Activated naive CD8-positive, alpha-beta T cell treated with anti-CD3 and anti-CD28 coated beads, Interleukin-2, amount 10 ng/mL, durations not matched to agents 7 days and 5 days (primary cell): Measurements from ENCODE around the gene APEX1. TPM values are rescaled to one million over a fixed set of nuclear protein-coding genes. Genes with fewer than 3 reads are reported as not detected.

Source experiments
- ATAC-seq: fragments of 150-1000 bp; cut with Tn5 transposase; one replicate; pipeline ENCODE4 v1.10.0; 2021; ENCODE audit warnings: low read depth, moderate library complexity
- POLR2A ChIA-PET: fragments of 350-600 bp; sonication (Branson Sonifier 250); formaldehyde crosslinking; loops from one replicate; lab custom pipeline; 2021; ENCODE audit warnings: antibody characterized with exemption; lab: Charles Lee
- DNase-seq: peaks from one replicate; pipeline ENCODE4 v3.0.0; 2021
- H3K27ac Mint-ChIP-seq: one replicate; pipeline ENCODE4 v1.8.0; 2022; ENCODE audit warnings: mild to moderate bottlenecking, mixed read lengths
- H3K27me3 Mint-ChIP-seq: one replicate; pipeline ENCODE4 v1.8.0; 2022; ENCODE audit warnings: mild to moderate bottlenecking, moderate library complexity, mixed read lengths
- H3K36me3 Mint-ChIP-seq: one replicate; pipeline ENCODE4 v1.8.0; 2021; ENCODE audit warnings: mild to moderate bottlenecking, mixed read lengths
- H3K4me1 Mint-ChIP-seq: one replicate; pipeline ENCODE4 v1.8.0; 2021; ENCODE audit warnings: mixed read lengths
- H3K4me3 Mint-ChIP-seq: one replicate; pipeline ENCODE4 v1.8.0; 2022; ENCODE audit warnings: mild to moderate bottlenecking, moderate library complexity, mixed read lengths
- H3K9me3 Mint-ChIP-seq: one replicate; pipeline ENCODE4 v1.8.0; 2021; ENCODE audit warnings: mixed read lengths
- total RNA-seq, 2 experiments: library from RNA; stranded (reverse); gene quantifications; one replicate each; pipeline ENCODE4 v1.2.3, GENCODE V29; 2021

The APEX1 gene
- 100 to 1,000 TPM; 118 to 123 TPM for total RNA-seq

GRCh38 chr14:20454516-20455354 is at the start of gene APEX1, which contains the start of gene OSGEP:
TSS of gene APEX1 (plus strand) at chr14:20455226. CDS start at chr14:20455646, 420 bp downstream.
TSS of gene OSGEP (minus strand) at chr14:20454812. CDS start at chr14:20454683, 129 bp downstream.
- Mint-ChIP-seq H3K9me3 (no peaks in the 10 kb centered on the region), H3K4me3 (peak within 1 kb of the TSS; percentile 41), H3K27ac (no peak within 1 kb of the TSS), H3K27me3 (no peaks in the 10 kb centered on the region), H3K36me3 (peaks cover 18% of the 10 kb centered on the region), H3K4me1 (peaks cover 19% of the 10 kb centered on the region)
- POLR2A ChIA-PET = interaction anchor here (1.0 to 3.6 kb wide), 15 partner anchors 9 to 227 kb away, joined by 3 to 36 read pairs (median 7); partner anchors contain the start of genes PARP2, PNP and TEP1
- ATAC-seq (peak; percentile 90), DNase-seq (peak; percentile 90)

DNA sequence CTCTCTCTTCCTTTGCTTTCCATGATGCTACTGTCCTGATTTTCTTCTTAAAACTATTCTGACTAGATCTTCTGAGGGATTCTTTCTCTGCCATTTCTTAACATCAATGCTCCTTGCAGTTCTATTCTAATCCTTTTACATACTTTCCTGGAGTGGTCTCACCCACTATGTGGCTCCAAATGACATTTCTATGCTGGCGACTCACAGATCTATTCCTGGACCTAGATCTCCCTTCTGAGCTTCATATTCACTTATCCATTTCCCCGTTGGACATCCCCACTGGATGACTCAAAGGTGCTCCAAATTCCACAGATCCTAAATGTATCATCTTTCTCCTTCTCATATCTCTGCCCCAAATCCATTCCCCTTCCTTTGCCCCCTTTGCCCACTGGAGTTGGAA is 45.8 kb upstream of the APEX1 start:
- Mint-ChIP-seq H3K27me3 (no peaks in the 10 kb centered on the region), H3K27ac (no peak overlapping the region), H3K4me3 (no peak overlapping the region), H3K4me1 (peaks cover 33% of the 10 kb centered on the region), H3K36me3 (peaks cover 31% of the 10 kb centered on the region), H3K9me3 (no peaks in the 10 kb centered on the region)
- ATAC-seq (no peak), DNase-seq (no peak)
- POLR2A ChIA-PET = no interaction called here

DNA sequence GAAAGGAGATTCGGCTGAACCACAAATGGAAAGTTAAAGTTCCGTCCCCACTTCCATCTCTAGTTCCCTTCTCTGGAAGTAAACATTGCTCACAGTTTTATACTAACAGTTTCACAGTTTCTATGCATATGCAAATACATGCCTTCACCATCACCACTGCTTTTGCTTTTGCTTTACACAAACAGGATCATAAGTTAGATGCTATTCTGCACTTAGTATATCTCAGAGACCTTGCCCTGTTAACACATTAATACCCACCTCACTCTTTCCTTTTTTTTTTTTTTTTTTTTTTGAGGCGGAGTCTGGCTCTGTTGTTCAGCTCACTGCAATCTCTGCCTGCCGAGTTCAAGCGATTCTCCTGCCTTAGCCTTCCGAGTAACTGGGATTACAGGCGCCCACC is 42.6 kb upstream of the APEX1 start:
- peaks cover 11% of the 10 kb centered on the region for H3K36me3 Mint-ChIP-seq
- H3K4me3 Mint-ChIP-seq = peak overlapping the region; percentile 99
- peaks cover 38% of the 10 kb centered on the region for H3K4me1 Mint-ChIP-seq
- no peaks in the 10 kb centered on the region for H3K9me3 Mint-ChIP-seq
- DNase-seq (no peak), ATAC-seq (peak; percentile 12)
- H3K27me3 Mint-ChIP-seq = no peaks in the 10 kb centered on the region
- H3K27ac Mint-ChIP-seq = peak overlapping the region; percentile 99
- POLR2A ChIA-PET = interaction anchor here (0.6 to 3.8 kb wide), 7 partner anchors 39 to 71 kb away, joined by 4 to 31 read pairs (median 9); partner anchors contain the start of genes APEX1, OSGEP, PARP2 and PIP4P1

DNA sequence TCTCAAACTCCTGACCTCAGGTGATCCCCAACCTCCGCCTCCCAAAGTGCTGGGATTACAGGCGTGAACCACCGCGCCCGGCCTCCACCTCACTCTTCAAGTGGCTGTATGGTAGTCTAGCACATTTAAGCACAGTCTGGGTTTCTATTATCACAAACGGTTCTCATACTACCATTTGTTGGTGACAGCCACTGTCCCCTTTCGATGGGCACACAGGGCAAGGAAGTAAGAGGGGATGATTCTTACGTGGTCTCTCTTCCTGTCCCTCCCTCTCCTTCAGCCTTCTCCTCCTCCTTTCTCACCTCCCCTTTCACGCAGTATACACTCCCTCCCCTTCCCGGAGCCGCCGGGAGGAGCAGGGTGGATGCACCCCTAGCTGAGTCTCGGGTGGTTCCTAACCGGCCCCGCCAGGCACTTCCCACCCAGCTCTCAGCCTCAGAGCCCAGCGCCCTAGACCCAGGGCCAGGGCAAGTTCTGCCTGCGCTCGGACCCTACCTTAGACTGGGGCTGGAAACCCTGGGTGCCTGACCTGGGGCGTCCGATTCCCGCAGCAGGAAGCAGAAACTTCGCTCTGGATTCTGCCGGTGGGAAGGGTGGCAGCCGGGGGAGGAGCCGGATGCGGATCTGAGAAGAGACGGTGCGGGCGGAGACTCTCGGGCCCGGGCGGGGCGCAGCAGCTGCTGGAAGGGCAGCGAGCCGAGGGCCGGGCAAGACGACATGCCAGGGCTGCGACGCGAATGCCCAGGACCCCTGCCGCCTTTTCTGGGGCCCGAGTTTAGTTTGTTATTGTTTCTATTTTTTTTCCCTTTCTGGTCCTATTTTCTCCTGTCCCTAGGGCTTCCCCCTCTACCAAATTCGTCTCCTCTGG is 41.9 kb upstream of the APEX1 start, which contains the start of gene TEP1:
Gene TEP1 (minus strand): TSS at position 626 of the 868 bp plus-strand sequence. CDS start 5,062 bp downstream, outside the sequence.
- peak within 1 kb of the TSS; percentile 99 for H3K4me3 Mint-ChIP-seq
- ATAC-seq = peak; percentile 88
- no peaks in the 10 kb centered on the region for H3K9me3 Mint-ChIP-seq
- peaks cover 7% of the 10 kb centered on the region for H3K36me3 Mint-ChIP-seq
- peak; percentile 82 for DNase-seq
- H3K4me1 Mint-ChIP-seq = peaks cover 38% of the 10 kb centered on the region
- peak within 1 kb of the TSS; percentile 99 for H3K27ac Mint-ChIP-seq
- no peaks in the 10 kb centered on the region for H3K27me3 Mint-ChIP-seq
- POLR2A ChIA-PET = interaction anchor here (0.6 to 3.8 kb wide), 10 partner anchors 16 to 218 kb away, joined by 3 to 31 read pairs (median 4); partner anchors contain the start of genes APEX1, OSGEP, PARP2 and PIP4P1

DNA sequence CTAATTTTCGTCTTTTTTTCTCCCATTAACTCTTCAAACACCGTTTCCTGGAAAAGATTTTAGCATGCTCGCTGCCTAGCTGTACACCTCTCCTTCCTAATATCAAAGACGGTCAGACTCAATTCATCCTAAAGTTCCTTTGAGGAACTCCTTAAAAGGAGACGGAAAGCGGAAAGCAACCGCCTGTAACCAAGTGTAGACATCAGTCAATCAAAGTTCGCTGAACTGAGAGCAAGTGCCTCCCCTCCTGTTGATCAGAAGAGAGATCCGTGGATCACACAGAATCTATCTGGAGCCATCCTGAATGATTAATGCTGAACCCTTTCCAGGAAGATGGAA is 41.3 kb upstream of the APEX1 start:
- ATAC-seq (peak; percentile 59), DNase-seq (no peak)
- Mint-ChIP-seq H3K36me3 (peaks cover 6% of the 10 kb centered on the region), H3K9me3 (no peaks in the 10 kb centered on the region), H3K27ac (peak overlapping the region; percentile 99), H3K27me3 (no peaks in the 10 kb centered on the region), H3K4me3 (peak overlapping the region; percentile 99), H3K4me1 (peaks cover 39% of the 10 kb centered on the region)
- POLR2A ChIA-PET = interaction anchor here (0.9 to 3.8 kb wide), 8 partner anchors 15 to 217 kb away, joined by 3 to 31 read pairs (median 7); partner anchors contain the start of genes APEX1, OSGEP, PARP2 and PIP4P1

- ATAC-seq (peak; percentile 40), DNase-seq (no peak)
- Mint-ChIP-seq H3K4me3 (peak overlapping the region; percentile 51), H3K27me3 (no peaks in the 10 kb centered on the region), H3K9me3 (no peaks in the 10 kb centered on the region), H3K36me3 (peaks cover 4% of the 10 kb centered on the region), H3K27ac (peak overlapping the region; percentile 87), H3K4me1 (peaks cover 32% of the 10 kb centered on the region)
- POLR2A ChIA-PET = interaction anchor here (0.7 to 3.8 kb wide), 11 partner anchors 10 to 74 kb away, joined by 3 to 31 read pairs (median 4); partner anchors contain the start of genes APEX1, OSGEP, PARP2 and PNP
Measured at GRCh38 chr14:20415782-20416206, 39.2 kb upstream of the APEX1 start.

GRCh38 chr14:20416223-20416622 is 38.8 kb upstream of the APEX1 start:
- ATAC-seq = no peak
- H3K27ac Mint-ChIP-seq = peak overlapping the region; percentile 87
- POLR2A ChIA-PET = interaction anchor here (0.7 to 3.8 kb wide), 8 partner anchors 10 to 73 kb away, joined by 3 to 31 read pairs (median 4); partner anchors contain the start of genes APEX1, OSGEP, PARP2 and PNP

GRCh38 chr14:20417250-20418186 is 37.5 kb upstream of the APEX1 start:
- ATAC-seq (no peak), DNase-seq (no peak)
- H3K4me3 Mint-ChIP-seq = no peak overlapping the region
- H3K36me3 Mint-ChIP-seq = no peaks in the 10 kb centered on the region
- H3K27ac Mint-ChIP-seq = no peak overlapping the region
- peaks cover 18% of the 10 kb centered on the region for H3K4me1 Mint-ChIP-seq
- POLR2A ChIA-PET = interaction anchor here (0.7 to 1.2 kb wide), 3 partner anchors 11 to 782 kb away, joined by 3 to 10 read pairs (median 3); partner anchors contain the start of genes APEX1 and OSGEP
- H3K9me3 Mint-ChIP-seq = no peaks in the 10 kb centered on the region
- no peaks in the 10 kb centered on the region for H3K27me3 Mint-ChIP-seq

More at GRCh38 chr14:20416223-20416622, 38.8 kb upstream of the APEX1 start:
- no peaks in the 10 kb centered on the region for H3K27me3 Mint-ChIP-seq
- peak overlapping the region; percentile 51 for H3K4me3 Mint-ChIP-seq
- DNase-seq = no peak
- no peaks in the 10 kb centered on the region for H3K9me3 Mint-ChIP-seq
- H3K36me3 Mint-ChIP-seq = peaks cover 1% of the 10 kb centered on the region
- peaks cover 27% of the 10 kb centered on the region for H3K4me1 Mint-ChIP-seq

DNA sequence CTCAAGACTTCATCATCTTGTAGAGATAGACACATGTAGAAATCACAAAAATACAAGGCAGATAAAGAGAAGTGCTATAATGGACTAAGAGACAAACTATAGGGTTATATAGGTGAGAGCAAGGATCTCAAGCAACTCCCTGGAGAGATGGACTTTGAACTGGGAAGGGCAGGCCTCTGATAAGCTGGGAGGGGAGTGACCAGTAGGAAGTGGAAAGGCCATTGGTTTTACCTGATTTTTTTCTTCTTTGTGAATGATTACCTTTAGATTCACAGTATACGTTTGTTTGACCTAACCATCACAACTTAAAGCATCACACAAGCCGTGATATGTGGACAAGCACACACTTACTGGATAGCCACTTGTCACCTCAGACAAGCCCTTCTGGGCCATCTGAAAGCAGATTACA is 36.5 kb upstream of the APEX1 start:
- no peak for ATAC-seq
- no peak overlapping the region for H3K27ac Mint-ChIP-seq
- H3K36me3 Mint-ChIP-seq = no peaks in the 10 kb centered on the region

GRCh38 chr14:20419419-20419818 is 35.6 kb upstream of the APEX1 start:
- no peak overlapping the region for H3K4me3 Mint-ChIP-seq
- POLR2A ChIA-PET = interaction anchor here (0.7 kb wide), 1 partner anchor 186 kb away, joined by 3 read pairs; no protein-coding TSS in a partner anchor

More for the DNA sequence above, 36.5 kb upstream of the APEX1 start:
- Mint-ChIP-seq H3K4me1 (peaks cover 18% of the 10 kb centered on the region), H3K27me3 (no peaks in the 10 kb centered on the region), H3K9me3 (no peaks in the 10 kb centered on the region), H3K4me3 (no peak overlapping the region)
- no peak for DNase-seq
- POLR2A ChIA-PET = interaction anchor here (0.9 kb wide), 1 partner anchor 37 kb away, joined by 3 read pairs; the partner anchor contains the start of genes APEX1 and OSGEP

GRCh38 chr14:20421267-20421666 is 33.8 kb upstream of the APEX1 start:
- POLR2A ChIA-PET = interaction anchor here (1.6 kb wide), 1 partner anchor 34 kb away, joined by 7 read pairs; the partner anchor contains the start of gene APEX1
- H3K27me3 Mint-ChIP-seq = no peaks in the 10 kb centered on the region
- no peak overlapping the region for H3K4me3 Mint-ChIP-seq
- no peak overlapping the region for H3K27ac Mint-ChIP-seq
- DNase-seq = no peak
- ATAC-seq = no peak
- H3K9me3 Mint-ChIP-seq = no peaks in the 10 kb centered on the region
- peaks cover 11% of the 10 kb centered on the region for H3K4me1 Mint-ChIP-seq
- peaks cover 8% of the 10 kb centered on the region for H3K36me3 Mint-ChIP-seq

More at GRCh38 chr14:20419419-20419818, 35.6 kb upstream of the APEX1 start:
- Mint-ChIP-seq H3K36me3 (no peaks in the 10 kb centered on the region), H3K27me3 (no peaks in the 10 kb centered on the region), H3K9me3 (no peaks in the 10 kb centered on the region), H3K27ac (no peak overlapping the region), H3K4me1 (peaks cover 12% of the 10 kb centered on the region)
- ATAC-seq (no peak), DNase-seq (no peak)
